ENCODE measurements around the gene GRIN2C. TPM values are rescaled to one million over a fixed set of nuclear protein-coding genes. Genes with fewer than 3 reads are reported as not detected.

GRIN2C gene
- total and polyA plus RNA-seq, 9 of the 15 experiments (the other 6 are each of a cell fraction or from before 2014, with no cell fraction given), result under 0.01 to 0.33 (median 0.10) TPM; not detected in 2

- in situ Hi-C loops (cut with MboI), result loop anchor here (5.0 kb wide), 1 partner anchor 62 kb away; no protein-coding TSS in a partner anchor
- no peaks in the 10 kb centered on the region for H3K79me2 ChIP-seq (ENCODE audit: control insufficient read depth, insufficient read depth, low read length)
- no TSS peak for BruUV-seq (replicated peaks)
- POLR2A ChIA-PET, result interaction anchor here (0.6 to 1.8 kb wide), 5 partner anchors 11 to 88 kb away, joined by 3 to 8 read pairs (median 5); no protein-coding TSS in a partner anchor
- H3K27ac ChIP-seq (ENCODE audit: extremely low read depth, low read depth, low read length), result no peak overlapping the region
- peaks cover 0 to 43% of the 10 kb centered on the region in 2 experiments; a peak in 2 of 5 replicates for H3K4me1 ChIP-seq (replicated peaks in 1 of 2; ENCODE audit: control insufficient read depth in 2 of 2, insufficient read depth in 2 of 2, low read length in 2 of 2)
- 24% methylated on average over 14 of the region's 17 CpGs for WGBS (ENCODE audit: insufficient coverage, low coverage, missing lambda C conversion rate)
- no peak overlapping the region for H3K9ac ChIP-seq (ENCODE audit: insufficient read depth in 1 of 2, low read depth in 2 of 2, low read length in 2 of 2)
- peaks cover 0 to 39% of the 10 kb centered on the region in 2 experiments; a peak in 2 of 5 replicates for H3K27me3 ChIP-seq (ENCODE audit: control insufficient read depth in 2 of 2, insufficient read depth in 2 of 2, low read length in 2 of 2)
- no peaks in the 10 kb centered on the region for H3K9me3 ChIP-seq (replicated peaks; ENCODE audit: control insufficient read depth, insufficient read depth, low read depth, low read length)
- H4K20me1 ChIP-seq (replicated peaks; ENCODE audit: control insufficient read depth, insufficient read depth, low read length), result 0 out of 2 replicates have a peak, but pooled peaks cover 3% of the 10 kb centered on the region
- FAIRE-seq (no peak), ATAC-seq (no peak), DNase-seq (ENCODE audit: extremely low read depth in 1 of 4, low spot score in 3 of 4) (no peak)
- H3K4me3 ChIP-seq, result no peak overlapping the region
- CTCF ChIA-PET (ENCODE audit: low intra/inter-chr PET ratio), result no interaction called here
- no peaks in the 10 kb centered on the region for H3K36me3 ChIP-seq (ENCODE audit: control insufficient read depth, insufficient read depth, low read length)
- intact Hi-C loops (cut with micrococcal nuclease), result loop anchor here (5.0 kb wide), 1 partner anchor 112 kb away; no protein-coding TSS in a partner anchor
- TF ChIP-seq ATF7 (IDR thresholded peaks at IDR 0.05) (no peak), POLR2G (IDR thresholded peaks at IDR 0.05; ENCODE audit: low read depth, low read length) (0 out of 2 replicates have a peak, but pooled peaks have one; percentile 21)
- H3K9me1 ChIP-seq (ENCODE audit: control insufficient read depth, insufficient read depth, low read length), result peaks cover 3% of the 10 kb centered on the region
- no peak overlapping the region for H2AFZ ChIP-seq (ENCODE audit: low read depth, low read length)
- no peak overlapping the region for H3K4me2 ChIP-seq (ENCODE audit: insufficient read depth, low read length)
These were observed 4.9 kb downstream of the GRIN2C start for GRCh38 chr17:74854792-74855191.

GRCh38 chr17:74853669-74854068 is 6.0 kb downstream of the GRIN2C start:
- H3K27me3 ChIP-seq (ENCODE audit: control insufficient read depth in 2 of 2, insufficient read depth in 2 of 2, low read length in 2 of 2), result peaks cover 0 to 41% of the 10 kb centered on the region in 2 experiments; a peak in 2 of 5 replicates
- H3K4me3 ChIP-seq, result no peak overlapping the region
- ChIA-PET POLR2A (interaction anchor here (0.6 to 2.2 kb wide), 7 partner anchors 9 to 77 kb away, joined by 3 to 17 read pairs (median 5); partner anchors contain the start of gene FDXR), CTCF (ENCODE audit: low intra/inter-chr PET ratio) (no interaction called here)
- WGBS (ENCODE audit: insufficient coverage, low coverage, missing lambda C conversion rate), result 36% methylated on average over 8 of the region's 8 CpGs
- ATAC-seq (no peak), FAIRE-seq (no peak), DNase-seq (ENCODE audit: extremely low read depth in 1 of 4, low spot score in 3 of 4) (no peak)
- H3K4me1 ChIP-seq (replicated peaks in 1 of 2; ENCODE audit: control insufficient read depth in 2 of 2, insufficient read depth in 2 of 2, low read length in 2 of 2), result peaks cover 0 to 34% of the 10 kb centered on the region in 2 experiments; a peak in 2 of 5 replicates
- no peak overlapping the region for H2AFZ ChIP-seq (ENCODE audit: low read depth, low read length)
- H4K20me1 ChIP-seq (replicated peaks; ENCODE audit: control insufficient read depth, insufficient read depth, low read length), result 0 out of 2 replicates have a peak, but pooled peaks cover 3% of the 10 kb centered on the region
- no peaks in the 10 kb centered on the region for H3K36me3 ChIP-seq (ENCODE audit: control insufficient read depth, insufficient read depth, low read length)
- H3K79me2 ChIP-seq (ENCODE audit: control insufficient read depth, insufficient read depth, low read length), result no peaks in the 10 kb centered on the region
- H3K9me3 ChIP-seq (replicated peaks; ENCODE audit: control insufficient read depth, insufficient read depth, low read depth, low read length), result no peaks in the 10 kb centered on the region
- H3K4me2 ChIP-seq (ENCODE audit: insufficient read depth, low read length), result no peak overlapping the region
- H3K9me1 ChIP-seq (ENCODE audit: control insufficient read depth, insufficient read depth, low read length), result peaks cover 4% of the 10 kb centered on the region
- H3K9ac ChIP-seq (ENCODE audit: insufficient read depth in 1 of 2, low read depth in 2 of 2, low read length in 2 of 2), result 0 out of 4 replicates have a peak overlapping the region, but pooled peaks of 1 of the 2 experiments have one; percentile 6
- H3K27ac ChIP-seq (ENCODE audit: extremely low read depth, low read depth, low read length), result no peak overlapping the region
- in situ Hi-C loops (cut with MboI), result no loop called here
- BruUV-seq (replicated peaks), result no TSS peak
- intact Hi-C loops (cut with micrococcal nuclease), result loop anchor here (5.0 kb wide), 1 partner anchor 111 kb away; no protein-coding TSS in a partner anchor
- no peak for TF ChIP-seq FOXP1 (CRISPR knock-in tag; IDR thresholded peaks at IDR 0.05)
- no peak for TF ChIP-seq LCOR (CRISPR knock-in tag; IDR thresholded peaks at IDR 0.05)
- TF ChIP-seq ZBTB9 (CRISPR knock-in tag; IDR thresholded peaks at IDR 0.05), result no peak
- TF ChIP-seq CREB3L1 (IDR thresholded peaks at IDR 0.05; ENCODE audit: borderline replicate concordance, low read depth), result no peak
- TF ChIP-seq KAT8 (IDR thresholded peaks at IDR 0.05; ENCODE audit: low read depth), result no peak
- no peak for TF ChIP-seq TFAM (CRISPR knock-in tag; conservative IDR thresholded peaks at IDR 0.05)
- TF ChIP-seq ZNF174 (CRISPR knock-in tag; IDR thresholded peaks at IDR 0.05), result no peak
- no peak for TF ChIP-seq NONO (IDR thresholded peaks at IDR 0.05; ENCODE audit: low read depth in 2 of 2, low read length in 1 of 2)

Measured in K562 (cell line).